IMR-90 (cell line): ENCODE results near the gene UGGT1. TPM values are rescaled to one million over a fixed set of nuclear protein-coding genes. Genes with fewer than 3 reads are reported as not detected.

ENCODE experiments used
- ATAC-seq: fragments of 200-7000 bp; cut with Tn5 transposase; 2 replicates; pipeline ENCODE4 v1.9.1; 2020; ENCODE audit warnings: low read depth, mild to moderate bottlenecking, moderate library complexity
- BruUV-seq: library from RNA; stranded (reverse); fragments of 400-500 nt; replicated peaks from 2 replicates; lab custom pipeline; 2021; lab: Mats Ljungman, UMichigan
- CTCF ChIA-PET: fragments of 300-600 bp; formaldehyde crosslinking; extraction: SDS; loops from one replicate; lab custom pipeline; 2021; ENCODE audit warnings: antibody characterized with exemption; lab: Yijun Ruan, JAX
- POLR2A ChIA-PET: fragments of 300-600 bp; sonication (Branson Sonifier 250); formaldehyde crosslinking; loops from one replicate; lab custom pipeline; 2022; ENCODE audit warnings: antibody characterized with exemption; ENCODE audit not compliant: unreplicated experiment; lab: Charles Lee
- DNase-seq: peaks from one replicate; pipeline ENCODE4 v3.0.0; 2013
- H2AFZ ChIP-seq: replicated peaks from 2 replicates; pipeline ENCODE3; 2013; ENCODE audit warnings: low read length, mild to moderate bottlenecking; ENCODE audit not compliant: poor library complexity
- H2AK5ac ChIP-seq: 2 replicates; pipeline ENCODE4 v1.6.1; 2013; ENCODE audit warnings: low read depth, low read length, inconsistent platforms
- H2AK9ac ChIP-seq: replicated peaks from 2 replicates; pipeline ENCODE3; 2013; ENCODE audit warnings: mild to moderate bottlenecking, low read depth, low read length, moderate library complexity; ENCODE audit not compliant: poor library complexity
- H2BK120ac ChIP-seq: 2 replicates; pipeline ENCODE4 v1.6.1; 2013; ENCODE audit warnings: low read depth, low read length, inconsistent platforms
- H2BK15ac ChIP-seq: 3 replicates; pipeline ENCODE4 v1.6.1; 2013; ENCODE audit warnings: low read depth, low read length, inconsistent platforms
- H2BK20ac ChIP-seq: 2 replicates; pipeline ENCODE4 v1.6.1; 2013; ENCODE audit warnings: low read depth, mild to moderate bottlenecking, inconsistent platforms, low read length, moderate library complexity
- H2BK5ac ChIP-seq: 2 replicates; pipeline ENCODE4 v1.6.1; 2013; ENCODE audit warnings: mild to moderate bottlenecking, low read depth, low read length, inconsistent platforms; ENCODE audit not compliant: poor library complexity, severe bottlenecking
- H3K14ac ChIP-seq: replicated peaks from 2 replicates; pipeline ENCODE4 v1.6.1; 2013; ENCODE audit warnings: low read depth, low read length, inconsistent platforms
- H3K18ac ChIP-seq: 2 replicates; pipeline ENCODE4 v1.6.1; 2013; ENCODE audit warnings: low read depth, low read length, control low read depth
- H3K23ac ChIP-seq: 2 replicates; pipeline ENCODE4 v1.6.1; 2013; ENCODE audit warnings: low read depth, low read length, inconsistent platforms
- H3K27ac ChIP-seq: 2 replicates; pipeline ENCODE4 v1.5.1; 2013; ENCODE audit warnings: mild to moderate bottlenecking, control low read depth, low read length; ENCODE audit not compliant: insufficient read depth
- H3K27me3 ChIP-seq: 2 replicates; pipeline ENCODE4 v1.6.1; 2013; ENCODE audit warnings: low read length; ENCODE audit not compliant: control insufficient read depth, insufficient read depth
- H3K36me3 ChIP-seq: 2 replicates; pipeline ENCODE4 v1.6.1; 2013; ENCODE audit warnings: low read length, mixed read lengths; ENCODE audit not compliant: control insufficient read depth, insufficient read depth
- H3K4ac ChIP-seq: 2 replicates; pipeline ENCODE4 v1.6.1; 2013; ENCODE audit warnings: low read depth, low read length, inconsistent platforms
- H3K4me1 ChIP-seq: 2 replicates; pipeline ENCODE4 v1.6.1; 2013; ENCODE audit warnings: low read length, mixed read lengths; ENCODE audit not compliant: control insufficient read depth, insufficient read depth
- H3K4me2 ChIP-seq: 2 replicates; pipeline ENCODE4 v1.6.1; 2013; ENCODE audit warnings: low read depth, mild to moderate bottlenecking, control low read depth, low read length, moderate library complexity
- H3K4me3 ChIP-seq: 2 replicates; pipeline ENCODE4 v1.5.1; 2013; ENCODE audit warnings: low read depth, mild to moderate bottlenecking, control low read depth, low read length, moderate library complexity; ENCODE audit not compliant: insufficient read depth
- H3K56ac ChIP-seq: 2 replicates; pipeline ENCODE4 v1.6.1; 2013; ENCODE audit warnings: low read length, inconsistent platforms; ENCODE audit not compliant: insufficient read depth; ENCODE audit errors: extremely low read depth
- H3K79me1 ChIP-seq, 2 experiments: 2 replicates each; pipeline ENCODE4 v1.6.1; 2013; ENCODE audit warnings: low read length in 2 of 2, inconsistent platforms in 1 of 2, low read depth in 1 of 2
- H3K9ac ChIP-seq: 2 replicates; pipeline ENCODE4 v1.6.1; 2013; ENCODE audit warnings: low read depth, low read length, control low read depth
- H3K9me1 ChIP-seq: 2 replicates; pipeline ENCODE4 v1.6.1; 2013; ENCODE audit warnings: low read length, inconsistent platforms; ENCODE audit not compliant: insufficient read depth
- H3K9me3 ChIP-seq: 2 replicates; pipeline ENCODE4 v1.6.1; 2013; ENCODE audit warnings: low read length; ENCODE audit not compliant: control insufficient read depth, insufficient read depth
- H4K20me1 ChIP-seq: 2 replicates; pipeline ENCODE4 v1.6.1; 2013; ENCODE audit warnings: low read length, inconsistent platforms; ENCODE audit not compliant: insufficient read depth
- H4K5ac ChIP-seq: 2 replicates; pipeline ENCODE4 v1.6.1; 2013; ENCODE audit warnings: mild to moderate bottlenecking, low read depth, low read length, control low read depth
- H4K8ac ChIP-seq, 2 experiments: 2 replicates each; pipeline ENCODE4 v1.6.1; 2013; ENCODE audit warnings: low read depth in 2 of 2, low read length in 2 of 2, control low read depth in 1 of 2, inconsistent platforms in 1 of 2
- H4K91ac ChIP-seq: 2 replicates; pipeline ENCODE4 v1.6.1; 2013; ENCODE audit warnings: low read depth, low read length, inconsistent platforms; ENCODE audit not compliant: insufficient read depth
- BHLHE40 ChIP-seq: fragments of 150-350 bp; IDR thresholded peaks from 2 replicates; pipeline ENCODE4 v1.6.1; 2016; ENCODE audit warnings: mild to moderate bottlenecking, low read depth, low read length
- CEBPB ChIP-seq: IDR thresholded peaks from 2 replicates; pipeline ENCODE4 v1.6.1; 2012; ENCODE audit warnings: low read depth, low read length, improper control_type of control experiment
- CHD1 ChIP-seq: IDR thresholded peaks from 2 replicates; pipeline ENCODE4 v1.6.1; 2012; ENCODE audit warnings: low read depth, low read length, improper control_type of control experiment
- FOS ChIP-seq: fragments of 150-350 bp; IDR thresholded peaks from 2 replicates; pipeline ENCODE4 v1.6.1; 2016; ENCODE audit warnings: low read depth, low read length
- MAFK ChIP-seq: IDR thresholded peaks from 2 replicates; pipeline ENCODE4 v1.6.1; 2012; ENCODE audit warnings: low read depth, low read length, improper control_type of control experiment
- MAZ ChIP-seq: IDR thresholded peaks from 2 replicates; pipeline ENCODE4 v1.6.1; 2012; ENCODE audit warnings: low read depth, mild to moderate bottlenecking, low read length, improper control_type of control experiment, moderate library complexity, borderline replicate concordance
- MXI1 ChIP-seq: IDR thresholded peaks from 2 replicates; pipeline ENCODE4 v1.6.1; 2012; ENCODE audit warnings: low read depth, mild to moderate bottlenecking, low read length, moderate library complexity, borderline replicate concordance
- NFE2L2 ChIP-seq: fragments of 150-350 bp; IDR thresholded peaks from 2 replicates; pipeline ENCODE4 v1.6.1; 2016; ENCODE audit warnings: low read depth, mild to moderate bottlenecking, low read length
- POLR2A ChIP-seq: IDR thresholded peaks from 2 replicates; pipeline ENCODE4 v1.6.1; 2012; ENCODE audit warnings: mild to moderate bottlenecking, low read depth, low read length
- RFX5 ChIP-seq: IDR thresholded peaks from 2 replicates; pipeline ENCODE4 v1.8.0; 2012; ENCODE audit warnings: low read depth, mild to moderate bottlenecking, low read length, moderate library complexity
- SMC3 ChIP-seq: fragments of 150-350 bp; IDR thresholded peaks from 2 replicates; pipeline ENCODE4 v1.6.1; 2016; ENCODE audit warnings: low read depth, mild to moderate bottlenecking, antibody characterized with exemption, low read length, moderate library complexity
- WGBS, 2 experiments: methylation state at CpG; one replicate each; pipeline versions ENCODE4 v1.1.5 to v1.1.7; 2013; ENCODE audit warnings: missing lambda C conversion rate in 2 of 2; ENCODE audit not compliant: insufficient read length in 1 of 2; ENCODE audit errors: extremely low coverage in 2 of 2; 5-methylcytosine and 5-hydroxymethylcytosine counted together
- dilution Hi-C: fragments of 300-500 bp; cut with HindIII; formaldehyde crosslinking; loops from one replicate; pipeline ENCODE4 v1.14.3; 2018; ENCODE audit warnings: low sequenced_read_pairs; ENCODE audit not compliant: unreplicated experiment
- in situ Hi-C: fragments of 300-500 bp; cut with MboI; formaldehyde crosslinking; loops from 3 replicates; pipeline ENCODE4 v1.14.3; 2019; ENCODE audit warnings: low sequenced_read_pairs, inconsistent platforms, mixed read lengths
- intact Hi-C: fragments of 100-400 bp; cut with micrococcal nuclease; formaldehyde crosslinking; loops from 2 replicates; pipeline ENCODE4 v1.10.0; 2022
- polyA plus RNA-seq, 3 experiments: library from polyadenylated mRNA; depleted of rRNA; stranded (reverse); fragments of >200 nt; gene quantifications; 2 replicates each; pipeline ENCODE4 v1.2.3, GENCODE V29; 2012; ENCODE audit warnings: low replicate concordance in 1 of 3
- total RNA-seq: library from RNA; depleted of rRNA; stranded (reverse); fragments of >200 nt; gene quantifications from 2 replicates; pipeline ENCODE4 v1.2.3, GENCODE V29; 2012
- TF ChIP-seq, protein P1 (sequence below): fragments of 150-350 bp; IDR thresholded peaks from 2 replicates; pipeline ENCODE4 v1.6.1; 2017; ENCODE audit warnings: mild to moderate bottlenecking, antibody characterized with exemption, low read length, low read depth

UGGT1 gene
- total and polyA plus RNA-seq, 2 of the 4 experiments (the other 2 are of a cell fraction): 26.1 to 71.3 TPM

DNA sequence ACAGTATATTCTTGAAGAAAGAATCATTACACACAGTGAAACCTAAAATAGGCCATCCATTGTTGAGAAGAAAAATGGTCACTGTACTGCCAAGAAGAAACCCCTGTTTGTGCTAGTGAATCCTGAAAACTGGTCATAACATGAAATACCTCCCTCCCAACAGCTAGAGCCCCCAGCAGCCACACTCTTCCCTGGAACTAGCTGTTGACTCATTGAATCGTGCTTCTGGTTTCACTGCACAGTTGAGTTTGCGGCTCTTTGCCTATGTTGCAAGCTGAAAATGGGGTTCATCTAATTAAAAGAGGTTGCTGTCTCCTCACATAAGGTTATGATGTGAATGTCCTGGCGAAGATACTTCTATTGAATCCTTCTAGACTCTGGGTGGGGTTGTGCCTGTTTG is 86.3 kb downstream of the UGGT1 start:
- dilution Hi-C loops (no loop called here), in situ Hi-C loops (no loop called here), intact Hi-C loops (no loop called here)
- Histone ChIP-seq H4K91ac (no peak overlapping the region; the same call in 1 of the 2 replicates), H4K5ac (no peak overlapping the region), H4K8ac (peak overlapping the region in 1 of 2 experiments; percentile 17; a peak in 1 of 4 replicates), H3K27ac (no peak overlapping the region), H2BK20ac (peak overlapping the region; percentile 11; the same call in 1 of the 2 replicates), H2BK120ac (no peak overlapping the region; the same call in 1 of the 2 replicates), H3K56ac (no peak overlapping the region), H2AFZ (no peak overlapping the region), H2AK5ac (no peak overlapping the region; the same call in 1 of the 2 replicates), H3K18ac (no peak overlapping the region), H2BK5ac (no peak overlapping the region), H3K4me2 (no peak overlapping the region), H3K23ac (no peak overlapping the region), H3K36me3 (peaks cover 29% of the 10 kb centered on the region), H3K79me1 (peaks cover 0 to 14% of the 10 kb centered on the region in 2 experiments; a peak in 3 of 4 replicates), H2BK15ac (no peak overlapping the region), H3K27me3 (no peaks in the 10 kb centered on the region), H3K14ac (no peak overlapping the region), H3K9ac (no peak overlapping the region), H3K4me1 (peaks cover 7% of the 10 kb centered on the region), H2AK9ac (no peak overlapping the region), H3K4me3 (no peak overlapping the region), H3K9me3 (no peaks in the 10 kb centered on the region), H3K4ac (peak overlapping the region; percentile 12; the same call in 1 of the 2 replicates), H3K9me1 (peaks cover 4% of the 10 kb centered on the region), H4K20me1 (no peaks in the 10 kb centered on the region)
- no TSS peak for BruUV-seq
- POLR2A ChIA-PET: no interaction called here
- DNase-seq: no peak
- no CpG with 5 or more reads among the region's 3 CpGs for WGBS, 2 experiments
- CTCF ChIA-PET: interaction anchor here (0.6 to 1.0 kb wide), 2 partner anchors 114 to 408 kb away, joined by 3 read pairs; no protein-coding TSS in a partner anchor
- TF ChIP-seq FOS (no peak), SMC3 (no peak), POLR2A (no peak), RFX5 (no peak), MAZ (no peak), NFE2L2 (no peak), CHD1 (no peak), CEBPB (no peak), BHLHE40 (no peak), MXI1 (no peak), MAFK (no peak)
- TF ChIP-seq, protein P1, sequence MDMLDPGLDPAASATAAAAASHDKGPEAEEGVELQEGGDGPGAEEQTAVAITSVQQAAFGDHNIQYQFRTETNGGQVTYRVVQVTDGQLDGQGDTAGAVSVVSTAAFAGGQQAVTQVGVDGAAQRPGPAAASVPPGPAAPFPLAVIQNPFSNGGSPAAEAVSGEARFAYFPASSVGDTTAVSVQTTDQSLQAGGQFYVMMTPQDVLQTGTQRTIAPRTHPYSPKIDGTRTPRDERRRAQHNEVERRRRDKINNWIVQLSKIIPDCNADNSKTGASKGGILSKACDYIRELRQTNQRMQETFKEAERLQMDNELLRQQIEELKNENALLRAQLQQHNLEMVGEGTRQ: no peak
- ATAC-seq: no peak
